ENCODE measurements around the gene ADGRF5.
"Not testable (repeated sequence)": the region's sequence is repeated elsewhere in the genome, so short reads cannot be mapped to it uniquely, and the experiment has no call there.

The ADGRF5 gene

DNA sequence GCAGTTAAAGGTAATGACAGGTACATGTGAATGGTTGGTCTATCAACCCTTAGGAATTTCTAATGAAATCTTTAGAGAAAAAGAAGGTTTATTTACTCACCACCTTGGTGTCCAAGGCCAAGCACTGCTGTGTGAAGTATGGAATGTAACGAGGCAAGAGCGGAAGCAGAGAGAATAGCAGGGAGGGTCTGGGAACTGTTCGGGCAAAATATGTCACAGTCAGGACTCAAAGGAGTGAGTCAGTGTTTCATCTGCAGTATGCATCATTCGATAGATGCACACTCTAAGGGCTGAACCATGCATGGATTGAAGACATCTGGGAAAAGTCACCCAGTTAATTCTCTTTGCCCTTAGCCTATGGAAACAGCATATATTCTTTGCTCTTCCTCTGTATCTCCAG, 33.2 kb downstream of the ADGRF5 start:
- DNase-seq (ENCODE audit: low spot score) = no peak

- peak; percentile 6 for DNase-seq (ENCODE audit: low spot score)
Measured at GRCh38 chr6:46888031-46888430, 33.7 kb downstream of the ADGRF5 start.

DNA sequence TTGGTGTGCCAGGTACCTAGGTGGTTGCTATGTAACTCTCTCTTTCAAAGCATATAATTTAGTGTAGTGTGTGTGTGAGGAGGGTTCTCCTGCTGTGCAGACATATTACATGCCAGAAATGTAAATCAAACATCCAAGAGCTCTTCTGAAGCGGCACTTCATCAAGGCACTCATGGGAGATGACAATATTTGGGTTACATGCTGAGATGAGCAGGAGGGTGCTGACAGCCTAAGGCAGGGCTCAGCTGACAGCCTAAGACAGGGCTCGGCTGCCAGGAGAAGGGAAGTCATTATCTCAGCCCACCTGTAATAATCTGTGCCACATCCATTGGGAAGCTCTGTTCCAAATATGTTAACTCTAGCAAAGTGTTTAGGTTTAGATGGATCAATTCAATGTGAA, 39.1 kb downstream of the ADGRF5 start:
- no peak for DNase-seq (ENCODE audit: low spot score)

DNA sequence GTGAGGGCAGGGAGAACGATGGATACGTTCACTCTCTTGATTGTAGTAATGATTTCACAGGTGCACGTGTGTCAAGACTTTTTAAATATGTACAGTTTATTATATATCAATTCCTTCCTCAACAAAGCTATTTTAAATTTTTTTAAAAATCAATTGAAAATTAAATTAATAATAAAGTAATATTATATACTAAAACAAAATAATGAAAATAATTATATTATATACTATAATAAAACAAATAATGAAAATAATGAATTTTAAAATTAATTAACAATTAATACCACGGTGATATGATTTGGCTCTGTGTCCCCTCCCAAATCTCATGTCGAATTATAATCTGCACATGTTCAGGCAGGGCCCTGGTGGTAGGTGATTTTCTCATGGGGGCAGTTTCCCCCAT, 42.7 kb downstream of the ADGRF5 start:
- no peak for DNase-seq (ENCODE audit: low spot score)

- DNase-seq (ENCODE audit: low spot score) = no peak
Measured at GRCh38 chr6:46876126-46876525, 45.6 kb downstream of the ADGRF5 start.

- no peak for DNase-seq (ENCODE audit: low spot score)
Measured at GRCh38 chr6:46867411-46867810, 54.3 kb downstream of the ADGRF5 start.

- no peak for DNase-seq (ENCODE audit: low spot score)
Measured at GRCh38 chr6:46865221-46865620, 56.5 kb downstream of the ADGRF5 start.

GRCh38 chr6:46863791-46864190, 57.9 kb downstream of the ADGRF5 start:
- no peak for DNase-seq (ENCODE audit: low spot score)

DNA sequence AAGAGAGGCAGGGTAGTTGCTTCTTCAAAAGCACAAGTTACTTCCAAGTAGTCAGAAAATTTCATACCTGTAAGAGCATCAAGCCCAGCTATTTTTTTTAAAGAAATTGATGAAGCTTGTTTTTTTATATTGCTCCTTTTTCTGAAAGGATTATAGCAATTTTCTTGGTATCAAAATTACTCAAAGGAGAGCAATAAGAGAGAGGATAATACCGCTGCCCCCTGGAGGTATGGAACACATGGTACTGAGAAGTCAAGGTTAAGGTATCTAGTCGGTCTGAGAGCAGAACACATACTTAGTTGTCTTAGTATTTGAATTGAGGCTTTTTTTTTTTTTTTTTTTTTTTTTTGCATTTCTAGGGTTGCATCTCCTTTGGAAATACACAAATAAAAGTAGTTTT, 59.4 kb downstream of the ADGRF5 start:
- no peak for DNase-seq (ENCODE audit: low spot score)

DNA sequence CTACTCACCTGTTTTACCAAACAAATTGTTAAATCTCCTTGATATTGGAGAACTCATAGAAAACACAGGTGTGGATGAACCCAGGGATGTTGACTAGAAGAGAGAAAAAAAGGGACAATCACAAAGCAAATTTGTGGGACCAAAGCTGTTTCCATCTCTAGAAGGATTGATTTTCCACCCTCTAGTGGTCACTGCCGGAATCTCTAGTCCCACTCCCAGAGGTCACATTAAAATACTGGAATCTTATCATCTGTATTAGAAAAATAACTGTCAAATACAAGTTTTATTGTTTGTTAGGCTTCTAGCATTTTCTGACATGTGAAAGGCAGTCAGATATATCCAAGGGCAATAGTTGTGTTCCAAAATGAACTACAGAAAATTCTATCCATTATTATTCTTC, 65.8 kb downstream of the ADGRF5 start:
- peak; percentile 27 for DNase-seq (ENCODE audit: low spot score)

DNA sequence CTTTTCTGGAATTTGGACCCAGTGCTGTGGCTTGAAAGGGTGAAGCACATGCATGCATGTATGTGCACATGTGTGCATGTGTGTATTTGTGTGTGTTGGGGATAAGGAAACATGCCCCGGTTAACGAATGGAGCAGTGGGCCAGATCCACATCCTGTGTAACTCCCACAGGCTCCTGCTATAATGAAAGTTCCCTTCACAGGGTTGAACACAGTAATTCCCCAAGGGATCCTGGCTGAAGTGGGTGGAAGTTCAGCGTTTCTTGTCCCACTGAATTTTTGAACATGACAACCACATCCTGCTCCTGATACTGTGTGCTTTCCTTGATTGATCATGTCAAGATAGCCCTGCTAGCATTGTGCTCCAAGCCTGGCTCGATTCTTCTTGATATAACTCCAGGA, 70.2 kb downstream of the ADGRF5 start:
- DNase-seq (ENCODE audit: low spot score) = not testable (repeated sequence)

- no peak for DNase-seq (ENCODE audit: low spot score)
Measured at GRCh38 chr6:46850792-46851191, 70.9 kb downstream of the ADGRF5 start.

DNA sequence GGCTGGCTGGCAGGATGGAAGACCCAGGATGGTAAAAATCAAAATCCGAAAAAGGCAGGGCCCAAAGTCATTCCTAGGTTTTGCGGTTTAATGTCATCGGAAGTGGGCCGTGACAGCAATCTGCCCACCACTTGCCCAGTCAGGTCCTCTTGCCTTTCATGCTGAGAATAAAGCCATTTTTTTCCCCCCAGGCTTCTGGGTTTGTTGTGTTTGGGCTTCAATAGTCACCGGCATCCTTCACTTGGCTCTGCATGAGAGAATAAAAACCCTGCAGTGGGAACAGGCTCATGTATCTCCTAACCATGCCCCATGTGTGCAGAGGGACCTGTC, 72.4 kb downstream of the ADGRF5 start:
- DNase-seq (ENCODE audit: low spot score) = no peak

- peak; percentile 69 for DNase-seq (ENCODE audit: low spot score)
Measured at GRCh38 chr6:46848684-46849360, 72.9 kb downstream of the ADGRF5 start.

DNA sequence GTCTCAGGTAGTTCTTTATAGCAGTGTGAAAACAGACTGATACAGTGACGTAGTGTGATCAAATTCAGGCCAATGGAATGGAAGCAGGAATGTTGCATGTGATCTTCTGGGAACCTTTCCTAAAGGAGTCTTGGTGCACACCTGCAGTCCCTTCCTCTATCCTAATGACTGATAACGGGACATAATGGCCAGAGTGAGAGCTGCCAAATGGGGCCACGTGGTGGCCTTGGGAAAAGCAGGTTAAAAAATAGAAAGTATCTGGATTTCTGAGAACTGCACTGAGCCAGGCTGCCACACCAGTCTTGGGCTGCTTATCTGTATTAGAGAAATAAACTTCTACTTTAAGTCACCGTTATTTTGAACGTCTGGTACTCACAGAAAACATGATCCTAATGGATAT, 76.6 kb downstream of the ADGRF5 start:
- DNase-seq (ENCODE audit: low spot score) = no peak

GRCh38 chr6:46842252-46842846, 79.4 kb downstream of the ADGRF5 start:
- DNase-seq (ENCODE audit: low spot score) = not testable (repeated sequence)

- DNase-seq (ENCODE audit: low spot score) = no peak
Measured at GRCh38 chr6:46838033-46838432, 83.7 kb downstream of the ADGRF5 start.

DNA sequence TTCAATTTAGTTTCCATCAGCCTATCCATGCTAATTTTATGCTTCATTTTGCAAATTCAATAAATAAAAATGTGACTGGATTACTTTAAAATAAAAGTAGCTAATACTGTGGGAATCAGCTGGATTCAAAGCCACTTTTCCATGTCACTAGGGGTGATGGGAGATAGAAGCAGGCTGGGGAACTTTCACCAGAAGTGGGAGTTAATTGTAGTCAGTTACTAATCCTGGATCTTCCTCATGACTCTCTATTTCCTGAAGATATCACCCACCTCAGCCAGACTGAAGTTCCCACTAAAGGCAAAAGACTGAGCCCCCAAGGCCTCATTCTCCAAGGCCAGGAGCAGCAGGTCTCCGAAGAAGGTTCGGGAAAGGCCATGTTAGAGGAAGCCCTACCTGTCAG, 86.7 kb downstream of the ADGRF5 start:
- DNase-seq (ENCODE audit: low spot score) = not testable (repeated sequence)

GRCh38 chr6:46834257-46834916, 87.4 kb downstream of the ADGRF5 start:
- not testable (repeated sequence) for DNase-seq (ENCODE audit: low spot score)

- no peak for DNase-seq (ENCODE audit: low spot score)
Measured at GRCh38 chr6:46832816-46833215, 88.9 kb downstream of the ADGRF5 start.

DNA sequence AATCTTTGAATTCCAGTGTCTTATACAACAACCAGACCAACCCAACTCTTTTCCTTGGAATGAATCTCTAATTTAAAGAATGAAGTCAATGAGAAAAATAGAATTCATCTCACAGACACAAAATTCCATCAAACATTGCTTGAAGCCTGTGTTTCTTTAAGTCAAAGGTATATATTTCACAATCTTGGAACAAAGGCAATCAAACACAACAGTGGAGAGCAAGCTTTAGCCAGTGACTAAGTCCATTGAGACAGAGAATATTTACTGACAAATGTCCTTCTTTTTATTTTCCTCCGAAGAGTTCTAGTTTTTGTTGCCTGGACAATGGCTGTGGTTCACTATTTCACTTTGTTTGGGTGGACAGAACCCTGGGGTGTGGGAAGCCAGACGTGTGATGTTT, 92.8 kb downstream of the ADGRF5 start:
- DNase-seq (ENCODE audit: low spot score) = no peak

GRCh38 chr6:46821458-46821881, 100.3 kb downstream of the ADGRF5 start:
- no peak for DNase-seq (ENCODE audit: low spot score)

DNA sequence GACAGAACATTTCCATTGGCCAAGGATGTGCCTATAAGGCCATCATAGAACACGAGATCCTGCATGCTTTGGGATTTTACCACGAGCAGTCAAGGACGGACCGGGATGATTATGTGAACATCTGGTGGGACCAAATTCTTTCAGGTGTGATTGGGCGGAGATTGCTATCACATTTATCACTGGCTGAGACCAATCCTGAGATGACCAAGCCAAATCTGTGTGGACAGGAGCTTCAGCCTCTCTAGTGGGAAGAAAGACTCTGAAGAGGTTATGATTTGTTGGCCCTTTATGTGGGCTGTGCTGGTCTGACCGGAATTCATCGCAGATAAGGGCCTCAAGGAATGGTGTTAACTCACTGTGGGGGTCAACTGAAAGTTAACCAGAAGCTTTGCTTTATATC, 102.2 kb downstream of the ADGRF5 start:
- no peak for DNase-seq (ENCODE audit: low spot score)

GRCh38 chr6:46816626-46817025, 105.1 kb downstream of the ADGRF5 start:
- no peak for DNase-seq (ENCODE audit: low spot score)
